ENCODE data around the gene JAZF1.

DNA sequence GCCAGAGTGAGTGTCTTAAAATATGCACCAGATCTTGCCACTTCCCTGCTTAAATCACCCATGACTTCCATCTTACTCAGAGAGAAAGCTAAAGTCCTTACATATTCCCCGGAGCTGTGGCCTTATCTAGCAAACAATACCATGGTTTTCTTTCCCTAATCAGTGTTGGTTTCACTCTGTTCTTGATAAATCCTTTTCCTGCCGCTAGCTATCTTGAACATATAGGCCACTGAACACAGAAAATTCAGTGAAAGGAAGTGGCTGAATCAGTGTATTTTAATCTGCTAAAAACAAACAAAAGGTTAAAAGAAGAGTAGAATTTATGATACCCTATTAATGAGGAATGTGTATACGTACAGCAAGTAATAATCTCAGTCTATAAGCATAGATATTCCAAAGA is 42.0 kb upstream of the JAZF1 start:
- TF ChIP-seq POLR2AphosphoS5 (IDR thresholded peaks at IDR 0.05), result peak in 1 of 3 donors; percentile 41
- TF ChIP-seq, protein P1, sequence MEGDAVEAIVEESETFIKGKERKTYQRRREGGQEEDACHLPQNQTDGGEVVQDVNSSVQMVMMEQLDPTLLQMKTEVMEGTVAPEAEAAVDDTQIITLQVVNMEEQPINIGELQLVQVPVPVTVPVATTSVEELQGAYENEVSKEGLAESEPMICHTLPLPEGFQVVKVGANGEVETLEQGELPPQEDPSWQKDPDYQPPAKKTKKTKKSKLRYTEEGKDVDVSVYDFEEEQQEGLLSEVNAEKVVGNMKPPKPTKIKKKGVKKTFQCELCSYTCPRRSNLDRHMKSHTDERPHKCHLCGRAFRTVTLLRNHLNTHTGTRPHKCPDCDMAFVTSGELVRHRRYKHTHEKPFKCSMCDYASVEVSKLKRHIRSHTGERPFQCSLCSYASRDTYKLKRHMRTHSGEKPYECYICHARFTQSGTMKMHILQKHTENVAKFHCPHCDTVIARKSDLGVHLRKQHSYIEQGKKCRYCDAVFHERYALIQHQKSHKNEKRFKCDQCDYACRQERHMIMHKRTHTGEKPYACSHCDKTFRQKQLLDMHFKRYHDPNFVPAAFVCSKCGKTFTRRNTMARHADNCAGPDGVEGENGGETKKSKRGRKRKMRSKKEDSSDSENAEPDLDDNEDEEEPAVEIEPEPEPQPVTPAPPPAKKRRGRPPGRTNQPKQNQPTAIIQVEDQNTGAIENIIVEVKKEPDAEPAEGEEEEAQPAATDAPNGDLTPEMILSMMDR (IDR thresholded peaks at IDR 0.05), result no peak
- no peak for TF ChIP-seq POLR2A (IDR thresholded peaks at IDR 0.05)
- no peak for TF ChIP-seq EP300 (IDR thresholded peaks at IDR 0.05)
